PFSK-1 (cell line): ENCODE results near the gene ZNF625.

Experiments used
- FOXP2 ChIP-seq: optimal IDR thresholded peaks from 2 replicates; pipeline ENCODE3; 2011; ENCODE audit warnings: borderline replicate concordance, control low read depth, inconsistent platforms; ENCODE audit not compliant: insufficient read depth; ENCODE audit errors: extremely low read length, extremely low read depth
- POLR2AphosphoS5 ChIP-seq: IDR thresholded peaks from 2 replicates; pipeline ENCODE4 v1.6.1; 2012; ENCODE audit warnings: low read depth, mild to moderate bottlenecking, control low read depth, low read length, moderate library complexity

GRCh38 chr19:12180377-12180776 lies 23.8 kb upstream of the ZNF625 start:
- TF ChIP-seq POLR2AphosphoS5 = no peak
- TF ChIP-seq FOXP2 = no peak
